IPS-NIHi11 (cell line): ENCODE results near the gene TMED10.
"Not testable (repeated sequence)": the region's sequence is repeated elsewhere in the genome, so short reads cannot be mapped to it uniquely, and the experiment has no call there.

Experiments used
- DNase-seq: peaks from one replicate; pipeline ENCODE4 v3.0.0; 2012; ENCODE audit warnings: mixed read lengths, low spot score

Gene TMED10

DNA sequence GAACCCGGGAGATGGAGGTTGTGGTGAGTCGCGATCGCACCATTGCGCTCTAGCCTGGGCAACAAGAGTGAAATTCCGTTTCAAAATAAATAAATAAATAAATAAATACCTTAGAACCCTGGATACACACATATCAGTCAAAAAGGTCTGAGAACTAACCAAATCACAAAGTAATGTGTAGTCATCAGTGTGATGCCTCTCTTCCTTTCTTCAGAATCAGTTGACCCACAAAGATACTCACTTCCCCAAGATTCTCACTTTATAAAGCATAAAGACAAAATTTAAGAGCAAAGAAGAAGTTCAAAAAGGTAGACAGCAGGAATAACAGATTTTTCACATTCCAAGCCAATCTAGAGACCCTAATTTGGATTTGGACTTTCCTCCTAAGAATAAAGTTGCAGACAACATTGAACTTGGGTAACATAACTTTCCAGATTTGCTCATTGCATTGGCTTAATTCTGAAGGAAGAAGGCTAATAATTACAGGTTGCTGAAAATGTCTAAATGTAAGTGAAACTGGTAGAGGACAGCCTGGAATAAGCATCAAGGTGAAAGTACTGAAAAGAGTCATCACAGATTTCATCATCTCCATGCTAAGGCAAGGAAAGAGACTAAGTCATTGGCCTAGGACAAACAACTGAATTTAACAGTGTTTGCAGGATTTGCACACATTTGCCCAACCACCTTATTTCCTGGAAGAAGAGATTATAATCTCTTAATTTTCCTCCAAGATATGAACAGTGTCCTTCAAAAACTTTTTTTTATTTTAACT, 17.4 kb downstream of the TMED10 start:
- no peak for DNase-seq

DNA sequence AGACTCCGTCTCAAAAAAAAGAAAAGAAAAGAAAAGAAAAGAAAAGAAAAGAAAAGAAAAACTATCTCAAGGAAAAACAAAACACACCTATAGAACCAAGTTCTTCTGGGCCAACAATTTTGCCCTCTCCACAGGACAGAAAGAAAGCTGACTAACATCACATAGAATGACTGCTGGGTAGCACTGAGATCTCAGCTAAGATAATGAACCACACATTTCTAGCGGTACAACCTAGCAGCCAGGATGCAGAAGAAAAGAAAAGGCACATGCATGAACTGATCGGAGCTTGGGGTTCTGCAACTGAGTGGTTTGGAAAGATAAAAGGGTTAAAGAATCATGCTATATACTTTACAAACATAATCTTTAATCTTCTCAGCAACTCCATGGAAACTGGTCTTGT, 19.5 kb downstream of the TMED10 start:
- DNase-seq = no peak

- DNase-seq = no peak
These were observed 20.3 kb downstream of the TMED10 start for GRCh38 chr14:75156111-75156510.

DNA sequence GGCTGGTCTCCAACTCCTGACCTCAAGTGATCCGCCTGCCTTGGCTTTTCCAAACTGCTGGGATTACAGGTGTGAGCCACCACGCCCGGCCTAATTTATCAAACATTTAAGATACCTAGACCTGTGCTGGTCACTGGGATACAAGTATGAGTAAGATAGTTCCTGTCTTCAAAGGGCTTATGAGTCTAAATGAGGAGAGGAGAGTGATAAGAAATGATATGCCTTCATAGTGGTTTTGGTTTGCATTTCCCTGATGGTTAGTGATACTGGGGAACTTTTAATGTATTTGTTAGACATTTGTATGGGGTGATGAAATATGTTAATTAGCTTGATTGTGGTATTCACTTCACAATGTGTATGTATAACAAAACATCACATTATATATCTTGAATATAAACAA, 21.2 kb downstream of the TMED10 start:
- no peak for DNase-seq

DNA sequence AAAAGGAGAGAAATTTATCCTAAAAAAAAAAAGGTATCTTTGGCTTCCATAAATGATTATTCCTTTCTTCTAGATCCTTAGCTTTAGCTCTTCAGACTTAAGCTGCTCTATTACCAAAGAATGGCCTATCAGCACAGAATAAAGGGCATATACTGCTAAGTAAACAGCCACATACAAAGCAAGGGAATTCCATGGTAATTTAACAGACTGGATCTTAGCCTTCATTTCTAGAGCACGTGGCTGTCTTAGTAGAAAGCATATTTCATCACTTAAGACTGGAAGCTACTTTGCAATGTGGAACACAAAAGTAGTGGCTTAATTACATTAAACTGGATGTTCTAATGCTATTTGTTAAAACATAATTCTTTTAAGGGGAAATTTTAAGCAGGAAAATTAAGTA, 23.1 kb downstream of the TMED10 start:
- DNase-seq = no peak

DNA sequence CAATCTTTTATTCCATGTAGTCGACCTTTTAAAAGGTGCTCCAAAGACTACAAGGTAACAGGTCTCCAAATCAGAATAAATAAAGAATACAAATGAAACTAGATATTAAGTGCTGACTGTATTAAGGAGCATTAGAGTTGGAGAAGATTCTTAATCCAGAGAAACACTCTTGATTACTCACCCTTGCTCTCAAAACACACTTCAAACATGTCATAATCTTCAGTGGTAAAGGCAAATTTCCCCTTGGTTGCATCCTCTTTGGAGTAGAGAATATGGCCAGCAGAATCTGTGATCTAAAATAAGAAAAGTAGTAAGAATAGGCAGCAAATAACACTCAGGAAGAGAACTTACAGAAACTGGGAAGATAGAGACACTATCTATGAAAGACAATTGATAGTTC, 24.6 kb downstream of the TMED10 start:
- no peak for DNase-seq

DNA sequence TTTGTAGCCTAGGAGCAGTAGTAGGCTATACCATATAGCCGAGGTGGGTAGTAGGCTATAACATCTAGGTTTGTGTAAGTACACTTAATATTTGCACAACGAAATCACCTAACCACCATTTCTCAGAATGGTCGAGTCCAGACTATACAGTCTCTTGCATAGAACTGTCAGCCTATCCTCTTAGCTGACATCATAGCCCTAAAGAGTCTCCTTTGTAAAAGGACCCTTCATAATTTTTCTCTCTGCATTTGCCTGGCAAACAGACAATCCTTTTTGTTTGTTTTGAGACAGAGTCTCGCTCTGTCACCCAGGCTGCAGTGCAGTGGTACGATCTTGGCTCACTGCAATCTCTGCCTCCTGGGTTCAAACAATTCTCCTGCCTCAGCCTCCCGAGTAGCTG, 25.8 kb downstream of the TMED10 start:
- not testable (repeated sequence) for DNase-seq

GRCh38 chr14:75150150-75150549, 26.3 kb downstream of the TMED10 start:
- no peak for DNase-seq

DNA sequence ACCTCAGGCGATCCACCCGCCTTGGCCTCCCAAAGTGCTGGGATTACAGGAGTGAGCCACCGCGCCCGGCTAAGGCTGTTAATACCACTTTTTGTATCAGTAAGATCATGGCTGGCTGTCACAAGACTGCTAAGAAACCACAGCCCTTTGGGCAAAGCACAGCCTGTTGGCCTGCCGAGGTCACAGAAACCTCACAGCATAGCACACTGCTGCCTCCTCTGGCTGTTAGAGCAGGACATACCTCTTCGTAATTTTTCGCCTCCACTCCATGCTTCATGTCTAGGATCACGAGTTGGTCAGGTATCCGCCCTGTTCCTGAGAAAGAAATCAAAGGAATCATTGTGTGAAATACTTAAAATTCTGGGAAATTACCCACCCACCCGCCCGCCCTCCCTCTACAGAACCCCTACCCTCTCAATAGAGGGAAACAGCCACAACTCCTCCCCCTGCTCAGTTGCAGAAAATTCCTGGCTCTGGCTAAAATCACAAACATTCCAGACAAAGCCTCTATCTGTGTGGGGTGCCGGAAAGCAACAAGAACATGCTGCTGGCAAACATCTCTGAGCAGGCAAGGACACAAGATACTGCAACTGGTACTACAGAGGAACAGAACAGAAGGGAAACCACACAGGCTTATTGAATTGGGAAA, 28.9 kb downstream of the TMED10 start:
- DNase-seq = peak; percentile 72

- DNase-seq = no peak
These were observed 31.5 kb downstream of the TMED10 start for GRCh38 chr14:75144944-75145343.

- no peak for DNase-seq
These were observed 32.5 kb downstream of the TMED10 start for GRCh38 chr14:75143761-75144527.

DNA sequence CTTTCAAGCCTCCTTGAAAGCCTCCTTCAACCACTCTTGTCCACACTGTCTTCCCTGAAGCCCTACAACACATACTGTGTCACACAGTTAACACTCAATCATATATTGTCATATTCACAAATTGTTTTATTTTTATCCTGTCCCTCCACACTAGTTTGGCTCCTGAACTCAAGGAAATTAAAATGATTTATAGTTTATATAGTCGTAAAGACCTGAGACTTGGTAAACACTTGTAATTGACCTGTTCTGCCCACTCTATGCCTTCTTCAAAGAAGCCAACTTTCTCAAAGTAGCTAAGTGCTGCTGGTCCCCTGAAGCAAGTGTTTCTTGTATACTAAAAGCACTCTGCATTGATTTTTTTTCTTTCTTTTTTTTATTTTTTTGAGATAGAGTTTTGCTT, 33.9 kb downstream of the TMED10 start:
- no peak for DNase-seq

DNA sequence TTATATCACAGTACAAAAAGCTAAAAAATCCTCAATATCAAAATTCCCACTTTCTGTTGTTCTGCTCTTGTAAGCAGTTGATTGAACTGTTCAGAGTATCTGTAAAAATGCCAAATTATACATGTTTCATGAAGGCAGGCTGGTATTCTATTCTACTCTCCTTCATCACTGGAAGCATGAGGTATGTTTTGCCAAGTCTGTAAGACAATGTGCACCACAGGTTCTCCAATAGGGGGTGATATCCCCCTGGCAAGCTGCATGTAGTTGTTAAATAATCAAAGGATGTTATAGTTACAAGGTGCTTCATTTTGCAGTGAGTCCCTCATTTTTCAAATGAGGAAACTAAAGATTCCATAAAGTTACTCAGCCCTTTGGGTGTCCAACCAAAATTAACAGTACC, 34.4 kb downstream of the TMED10 start:
- no peak for DNase-seq

- no peak for DNase-seq
These were observed 35.4 kb downstream of the TMED10 start for GRCh38 chr14:75141062-75141461.

- DNase-seq = no peak
These were observed 35.8 kb downstream of the TMED10 start for GRCh38 chr14:75140620-75141019.

DNA sequence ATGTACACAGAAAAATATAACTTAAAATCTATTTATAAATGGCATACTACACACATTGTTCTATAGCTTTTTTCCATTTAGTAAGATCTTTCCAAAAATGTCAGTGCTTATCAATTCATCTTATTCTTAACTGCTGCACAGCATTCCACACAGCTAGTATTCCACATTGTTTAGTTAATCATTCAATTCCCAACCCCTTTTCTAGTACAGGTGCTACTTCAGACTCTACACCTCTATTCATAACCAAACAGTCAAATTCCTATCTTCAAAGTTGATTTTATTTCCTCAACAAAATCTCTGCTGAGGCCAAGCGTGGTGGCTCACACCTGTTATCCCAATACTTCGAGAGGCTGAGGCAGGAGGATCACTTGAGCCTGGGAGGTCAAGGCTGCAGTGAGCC, 37.2 kb downstream of the TMED10 start:
- DNase-seq = no peak

DNA sequence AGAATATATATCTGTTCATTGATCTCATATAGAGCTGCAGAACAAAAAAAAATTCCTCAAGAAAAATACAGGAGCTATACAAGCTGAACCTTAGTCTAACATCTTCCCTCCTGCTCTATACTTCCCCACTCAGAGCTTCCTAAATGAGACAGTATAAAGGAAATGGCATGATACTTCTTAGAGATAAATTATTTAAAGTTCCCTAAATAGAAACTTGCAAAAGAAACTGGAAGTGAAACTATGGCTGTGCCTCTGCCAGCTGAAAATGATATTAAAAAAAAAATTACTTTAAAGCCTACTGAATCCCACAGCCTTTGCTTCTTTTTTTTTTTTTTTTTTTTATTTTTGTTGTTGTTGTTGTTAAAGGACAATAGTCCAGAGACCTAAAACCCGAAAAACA, 37.9 kb downstream of the TMED10 start:
- DNase-seq = no peak

DNA sequence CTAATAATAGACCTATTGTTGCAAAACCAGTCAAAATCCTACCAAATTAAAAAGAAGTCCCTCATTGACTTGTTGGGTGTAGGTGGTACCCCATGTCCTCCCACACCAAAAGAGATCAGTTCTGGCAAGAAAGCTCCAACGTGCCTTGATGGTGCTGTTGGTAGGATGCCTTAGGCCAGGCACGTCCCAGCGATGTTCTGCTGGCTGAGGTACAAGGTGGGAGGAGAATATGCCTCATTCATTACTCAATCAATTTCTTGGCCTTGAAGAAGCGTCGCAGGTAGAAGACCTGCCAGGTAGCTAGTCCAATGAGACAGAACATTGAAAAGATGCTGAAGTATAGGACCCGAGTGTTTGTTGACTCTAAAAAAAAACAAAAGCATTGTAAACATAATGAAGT, 41.8 kb downstream of the TMED10 start:
- no peak for DNase-seq

DNA sequence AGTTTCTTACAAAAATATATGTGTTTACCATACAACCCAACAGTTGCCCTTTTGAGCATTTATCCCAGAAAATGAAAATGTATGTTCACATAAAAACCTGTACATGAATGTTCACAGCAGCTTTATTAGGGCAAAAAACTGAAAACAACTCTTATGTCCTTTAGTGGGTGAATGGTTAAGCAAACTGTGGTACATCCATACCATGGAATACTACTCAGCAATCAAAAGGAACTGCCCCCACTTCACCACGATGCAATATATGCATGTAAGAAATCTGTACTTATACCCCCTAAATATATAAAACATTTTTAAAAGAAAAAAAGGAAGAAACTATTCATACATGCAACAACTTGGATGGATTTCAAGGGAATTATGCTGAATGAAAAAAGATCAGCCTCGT, 42.8 kb downstream of the TMED10 start:
- DNase-seq = no peak

GRCh38 chr14:75132382-75133086, 43.9 kb downstream of the TMED10 start:
- peak; percentile 60 for DNase-seq

DNA sequence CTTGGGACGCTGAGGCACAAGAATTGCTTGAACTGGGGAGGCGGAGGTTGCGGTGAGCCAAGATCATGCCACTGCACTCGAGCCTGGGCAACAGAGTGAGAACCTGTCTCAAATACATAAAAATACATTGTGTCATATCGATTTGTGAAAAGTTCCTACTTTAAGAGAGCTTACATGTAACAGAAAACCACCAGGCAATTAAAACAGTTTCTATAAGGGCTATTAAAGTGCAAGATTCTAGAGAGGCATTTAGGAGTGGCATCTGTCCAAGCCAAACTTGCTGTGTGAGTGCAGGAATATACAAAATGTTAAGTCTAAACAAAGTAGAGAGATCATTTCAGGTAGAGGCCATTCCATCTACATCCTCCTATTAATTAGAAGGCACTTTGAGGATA, 47.8 kb downstream of the TMED10 start:
- no peak for DNase-seq

- no peak for DNase-seq
These were observed 48.4 kb downstream of the TMED10 start for GRCh38 chr14:75127903-75128595.
